Islet precursor cell (in vitro differentiated cells): ENCODE results near the gene PICALM.
A peak's percentile ranks its signal among the peaks of the same experiment; 100 is the strongest.

Experiments
- DNase-seq: peaks from one replicate; pipeline ENCODE4 v3.0.0-alpha.2; 2018

Gene PICALM

GRCh38 chr11:86073948-86074347, 5.1 kb upstream of the PICALM start:
- no peak for DNase-seq

GRCh38 chr11:86072211-86072610, 3.3 kb upstream of the PICALM start:
- no peak for DNase-seq

GRCh38 chr11:86070142-86071056, 1.5 kb upstream of the PICALM start:
- no peak for DNase-seq

DNA sequence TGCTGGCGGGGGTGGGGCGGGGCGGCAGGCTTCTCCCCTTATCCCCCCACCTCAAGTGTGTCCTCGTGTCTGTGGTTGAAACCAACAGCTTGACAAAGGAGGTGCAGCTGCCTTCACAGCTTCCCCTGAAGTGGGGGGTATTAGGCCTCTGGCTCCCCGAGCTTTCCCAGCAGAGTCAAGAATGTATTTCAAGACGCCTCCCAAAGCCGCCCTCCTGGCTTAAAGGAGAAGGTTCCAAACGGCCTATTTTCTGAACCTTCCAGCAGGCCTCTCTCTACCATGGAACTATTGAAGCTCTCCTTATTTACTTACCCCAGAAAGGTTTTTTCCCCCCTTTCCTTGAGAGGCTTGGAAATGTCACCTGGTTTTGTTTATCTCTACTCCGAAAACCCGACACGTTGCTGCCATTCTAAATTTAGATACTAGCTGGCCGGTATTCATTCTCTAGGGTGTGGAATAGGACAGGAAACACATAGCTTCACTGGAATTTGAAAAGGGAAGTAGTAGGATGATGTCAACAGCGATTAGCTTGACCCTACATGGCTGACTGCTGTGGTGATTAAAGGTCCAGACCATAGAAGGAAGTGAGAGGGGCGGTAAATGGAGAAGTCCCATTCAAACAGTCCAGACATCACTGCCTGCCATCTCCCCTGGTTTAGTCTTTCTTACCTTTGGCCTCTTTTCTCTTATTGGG, 671 bp upstream of the PICALM start:
- DNase-seq = peak; percentile 93

DNA sequence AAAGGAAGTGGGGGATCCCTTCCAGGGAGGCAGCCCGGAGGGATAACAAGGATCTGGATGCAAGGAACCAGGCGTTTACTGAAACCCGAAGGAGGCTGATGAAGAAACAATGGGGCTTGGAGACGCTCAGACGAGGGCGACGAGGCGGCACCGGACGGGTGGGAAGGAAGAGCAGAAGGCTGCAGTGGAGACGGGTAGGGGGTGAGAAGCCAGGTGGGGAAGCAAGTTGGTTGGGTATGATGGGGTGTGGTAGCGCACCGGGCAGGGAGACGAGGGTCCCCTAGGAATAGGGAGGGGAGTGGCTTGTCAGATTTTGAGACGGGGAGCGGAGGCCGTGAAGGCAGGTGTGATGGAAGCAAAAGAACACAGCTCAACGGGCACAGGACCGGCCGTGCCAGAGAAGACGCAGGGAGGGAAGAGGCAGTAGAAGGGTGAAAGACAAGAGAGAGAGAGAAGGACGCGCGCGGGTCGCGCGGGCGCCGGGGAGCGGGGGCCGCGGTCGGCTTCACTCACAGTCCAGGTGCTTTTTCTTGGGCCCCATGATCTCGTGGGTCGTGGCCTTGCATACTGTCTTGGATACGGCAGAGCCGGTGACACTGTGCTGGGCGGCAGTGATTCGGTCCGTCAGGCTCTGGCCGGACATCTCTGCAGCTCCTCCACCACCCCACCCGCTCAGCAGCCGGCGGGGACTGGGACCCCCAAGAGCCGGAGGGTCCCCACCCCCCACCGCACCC, 579 bp downstream of the PICALM start:
- DNase-seq = peak; percentile 63

DNA sequence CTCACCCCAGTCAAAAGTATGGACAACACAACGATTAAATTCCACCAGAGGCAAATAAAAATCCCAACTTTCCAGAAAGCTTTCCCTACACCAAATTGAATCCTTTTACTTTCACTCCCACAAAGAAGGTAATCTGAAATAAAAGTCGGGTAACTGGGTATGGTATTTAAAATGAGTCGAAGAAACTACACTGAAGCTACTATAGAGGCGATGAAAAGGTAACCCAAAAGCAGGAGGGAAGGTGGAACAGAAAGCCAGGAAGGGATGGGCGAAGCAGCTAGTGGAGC, 1.1 kb downstream of the PICALM start:
- no peak for DNase-seq

- no peak for DNase-seq
Observed at GRCh38 chr11:86067009-86067850, 1.7 kb downstream of the PICALM start.

DNA sequence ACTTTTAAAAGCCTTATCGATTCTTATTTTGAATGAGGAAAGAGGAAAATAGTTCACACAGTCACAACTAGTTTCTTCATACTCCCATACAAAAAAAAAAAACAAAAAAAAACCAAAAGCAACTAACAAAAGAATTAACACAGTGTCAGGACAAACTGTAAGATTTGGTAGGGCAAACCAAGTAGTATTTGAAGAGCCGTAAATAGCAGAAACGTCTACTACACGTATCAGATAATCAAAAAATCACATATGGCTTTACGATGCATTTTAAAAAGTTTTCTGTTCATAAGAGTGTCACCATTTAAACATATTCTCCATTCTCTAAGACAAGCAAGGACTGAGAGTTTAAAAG, 2.3 kb downstream of the PICALM start:
- no peak for DNase-seq

GRCh38 chr11:86066033-86066432, 2.9 kb downstream of the PICALM start:
- no peak for DNase-seq

- DNase-seq = no peak
Observed at GRCh38 chr11:86064220-86064803, 4.6 kb downstream of the PICALM start.

DNA sequence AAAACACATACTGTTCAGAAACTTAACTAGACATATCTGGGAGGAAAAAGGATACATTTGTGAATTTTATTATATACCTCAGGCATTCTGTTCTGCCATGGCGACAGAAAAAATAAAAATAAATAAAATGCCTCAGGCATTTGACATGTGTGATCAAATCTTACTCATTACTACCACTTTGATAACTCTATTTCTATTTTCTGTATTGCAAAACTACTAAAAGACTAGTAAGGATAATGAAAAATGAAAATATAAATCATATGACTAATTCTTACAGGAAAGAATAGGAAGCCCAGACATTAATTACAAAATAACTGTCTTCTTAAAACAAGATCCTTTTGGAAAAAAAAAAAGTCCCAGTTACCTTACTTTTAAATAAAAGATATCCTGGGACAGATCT, 5.3 kb downstream of the PICALM start:
- DNase-seq = no peak

GRCh38 chr11:86062719-86063118, 6.2 kb downstream of the PICALM start:
- DNase-seq = no peak

- no peak for DNase-seq
Observed at GRCh38 chr11:86061483-86062205, 7.2 kb downstream of the PICALM start.

DNA sequence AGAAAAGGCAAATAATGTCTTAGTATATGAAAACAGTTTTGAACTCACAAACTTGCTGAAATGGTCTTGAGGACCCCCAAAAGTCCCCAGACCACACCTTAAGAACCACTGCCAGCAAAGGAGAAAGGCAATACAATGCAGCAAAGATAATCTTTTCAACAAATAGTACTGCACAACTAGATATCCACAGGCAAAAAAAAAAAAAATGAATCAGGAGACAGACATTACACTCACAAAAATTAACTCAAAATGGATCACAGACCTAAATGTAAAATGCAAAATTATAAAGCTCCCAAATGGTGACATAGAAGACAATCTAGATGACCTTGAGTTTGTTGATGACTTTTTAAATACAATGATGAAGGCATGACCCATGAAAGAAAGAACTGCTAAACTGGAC, 8.3 kb downstream of the PICALM start:
- DNase-seq = no peak

GRCh38 chr11:86058360-86058759, 10.5 kb downstream of the PICALM start:
- no peak for DNase-seq

GRCh38 chr11:86056351-86056854, 12.5 kb downstream of the PICALM start:
- no peak for DNase-seq

DNA sequence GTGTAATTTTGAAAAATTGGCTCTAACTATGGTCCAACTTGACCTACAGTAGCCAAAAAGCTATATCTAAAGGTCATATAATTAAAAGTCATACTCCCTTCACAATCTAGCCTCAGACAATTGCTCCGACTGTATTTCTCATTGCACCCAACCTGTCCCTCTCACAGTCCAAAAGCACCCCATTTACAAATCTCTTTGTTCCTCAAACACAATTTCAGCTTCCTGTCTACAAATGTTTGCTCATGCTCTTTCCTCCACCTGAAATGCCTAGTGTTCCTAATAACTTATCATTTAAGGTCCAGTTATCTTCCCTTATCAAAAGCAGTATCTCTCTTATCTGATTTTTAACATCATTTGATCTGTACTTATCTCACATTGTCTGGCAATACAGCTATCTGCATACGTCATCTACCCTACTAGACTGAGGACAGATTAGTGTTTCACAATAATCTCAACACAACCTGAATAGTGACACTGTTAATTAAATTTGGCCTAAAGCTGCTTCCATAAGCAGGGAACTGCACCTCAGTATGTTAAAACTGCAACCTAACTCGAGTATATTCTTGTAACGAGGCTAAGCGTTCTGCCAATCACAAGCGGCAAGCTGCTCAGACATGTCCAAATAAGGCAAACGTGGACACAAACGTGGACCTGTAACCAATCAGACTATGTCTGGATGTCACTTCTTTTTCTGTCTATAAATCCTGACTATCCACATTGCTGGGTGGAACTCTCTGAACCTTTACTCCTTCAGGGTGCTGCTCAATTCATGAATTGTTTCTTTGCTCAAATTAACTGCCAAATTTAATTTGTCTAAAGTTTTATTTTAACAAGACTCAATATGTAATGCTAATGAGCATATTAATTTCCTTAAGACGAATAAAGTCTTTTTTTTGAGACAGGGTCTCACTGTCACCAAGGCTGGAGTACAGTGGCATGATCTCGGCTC, 15.9 kb downstream of the PICALM start:
- no peak for DNase-seq

- no peak for DNase-seq
Observed at GRCh38 chr11:86050196-86050709, 18.6 kb downstream of the PICALM start.

GRCh38 chr11:86047275-86047991, 21.5 kb downstream of the PICALM start:
- no peak for DNase-seq

DNA sequence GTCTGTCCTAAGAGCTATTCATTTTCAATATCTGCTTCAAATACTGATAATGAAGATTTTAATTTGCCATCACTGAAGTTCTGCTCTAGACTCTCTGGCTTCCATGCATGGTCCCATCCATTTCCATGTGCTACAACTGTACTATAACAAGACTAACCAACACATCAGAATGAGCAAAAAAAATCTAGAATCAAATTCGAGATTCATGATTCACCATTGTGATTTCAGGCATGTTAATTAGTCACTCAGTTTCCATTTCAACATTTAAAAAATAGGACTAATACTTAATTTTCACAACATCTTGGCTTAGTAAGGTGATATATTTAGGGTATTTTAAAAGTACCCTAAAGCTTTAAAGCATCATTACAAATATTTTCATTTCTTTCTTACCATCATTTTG, 22.8 kb downstream of the PICALM start:
- no peak for DNase-seq
